Inferior parietal cortex (tissue), 1 donor: ENCODE measurements around the gene EVL.
A peak's percentile ranks its signal among the peaks of the same experiment; 100 is the strongest.

Source experiments
- DNase-seq: peaks from one replicate; pipeline ENCODE4 v3.0.0-alpha.2; 2016; ENCODE audit errors: extremely low spot score

Gene EVL

DNA sequence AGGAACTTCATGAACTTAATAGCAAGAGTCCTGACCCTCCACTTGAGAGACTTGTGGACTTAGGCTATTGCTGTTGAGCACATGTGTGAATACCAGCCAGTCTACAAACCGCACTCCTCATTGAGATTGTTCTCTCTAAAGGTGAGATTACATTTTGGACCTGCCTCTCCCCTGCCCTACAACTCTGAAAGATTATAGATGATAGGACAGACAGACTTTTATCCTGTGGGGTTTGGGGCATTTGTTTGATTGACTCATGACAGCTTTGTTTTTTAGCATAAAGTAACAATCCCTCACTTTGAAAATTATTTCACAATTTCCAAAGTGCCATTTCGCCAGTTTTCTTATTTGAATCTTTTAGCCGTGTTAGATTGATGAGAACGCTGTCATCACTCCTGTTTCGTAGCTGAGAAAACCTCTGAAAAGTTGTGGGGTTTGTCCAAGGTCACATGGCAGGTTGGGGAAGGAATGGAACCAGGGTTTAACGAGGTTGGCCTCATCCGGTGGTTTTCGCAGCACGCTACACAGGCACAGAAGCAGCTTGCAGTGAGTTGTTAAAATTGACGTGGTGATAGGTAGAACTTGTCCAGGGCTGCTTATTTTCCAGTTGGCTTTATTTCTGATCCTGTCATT lies 836 bp downstream of the EVL start:
- DNase-seq: no peak

DNA sequence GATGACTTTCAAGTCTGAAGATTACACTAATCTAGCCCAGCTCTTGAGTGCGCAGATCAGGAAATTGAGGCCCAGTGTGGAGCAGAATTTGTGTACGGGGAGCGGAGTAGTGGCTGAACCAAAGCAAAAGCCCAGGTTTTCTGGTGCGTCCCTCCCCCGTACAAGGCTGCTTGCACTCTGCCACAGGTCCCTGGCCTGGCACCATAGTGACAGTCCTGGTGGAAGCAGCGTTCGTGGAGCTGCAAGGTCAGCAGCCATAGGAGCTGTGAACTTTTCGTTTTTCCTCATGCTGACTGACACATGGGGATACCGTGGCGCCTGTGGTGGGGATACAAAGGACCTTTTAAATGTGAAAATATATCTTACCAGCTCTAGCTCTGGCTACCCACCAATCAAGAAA lies 1.7 kb downstream of the EVL start:
- no peak for DNase-seq

DNA sequence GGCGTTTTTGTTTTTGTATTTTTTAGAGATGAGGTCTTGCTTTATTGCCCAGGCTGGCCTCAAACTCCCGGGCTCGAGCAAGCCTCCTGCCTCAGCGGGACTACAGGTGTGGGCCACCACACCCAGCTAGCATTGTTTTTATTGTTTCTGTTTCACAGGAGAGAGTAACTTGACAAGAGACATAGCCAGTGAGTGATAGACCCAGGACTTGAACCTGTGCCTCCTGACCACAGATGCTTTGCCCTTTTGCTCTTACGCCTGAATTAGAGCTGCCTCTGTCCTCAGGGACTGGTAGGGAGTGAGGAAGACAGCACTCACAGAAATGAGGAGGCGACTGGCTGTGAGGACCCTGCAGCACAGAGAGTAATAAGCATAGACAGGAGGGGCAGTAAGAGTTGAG lies 2.3 kb downstream of the EVL start:
- DNase-seq: no peak

DNA sequence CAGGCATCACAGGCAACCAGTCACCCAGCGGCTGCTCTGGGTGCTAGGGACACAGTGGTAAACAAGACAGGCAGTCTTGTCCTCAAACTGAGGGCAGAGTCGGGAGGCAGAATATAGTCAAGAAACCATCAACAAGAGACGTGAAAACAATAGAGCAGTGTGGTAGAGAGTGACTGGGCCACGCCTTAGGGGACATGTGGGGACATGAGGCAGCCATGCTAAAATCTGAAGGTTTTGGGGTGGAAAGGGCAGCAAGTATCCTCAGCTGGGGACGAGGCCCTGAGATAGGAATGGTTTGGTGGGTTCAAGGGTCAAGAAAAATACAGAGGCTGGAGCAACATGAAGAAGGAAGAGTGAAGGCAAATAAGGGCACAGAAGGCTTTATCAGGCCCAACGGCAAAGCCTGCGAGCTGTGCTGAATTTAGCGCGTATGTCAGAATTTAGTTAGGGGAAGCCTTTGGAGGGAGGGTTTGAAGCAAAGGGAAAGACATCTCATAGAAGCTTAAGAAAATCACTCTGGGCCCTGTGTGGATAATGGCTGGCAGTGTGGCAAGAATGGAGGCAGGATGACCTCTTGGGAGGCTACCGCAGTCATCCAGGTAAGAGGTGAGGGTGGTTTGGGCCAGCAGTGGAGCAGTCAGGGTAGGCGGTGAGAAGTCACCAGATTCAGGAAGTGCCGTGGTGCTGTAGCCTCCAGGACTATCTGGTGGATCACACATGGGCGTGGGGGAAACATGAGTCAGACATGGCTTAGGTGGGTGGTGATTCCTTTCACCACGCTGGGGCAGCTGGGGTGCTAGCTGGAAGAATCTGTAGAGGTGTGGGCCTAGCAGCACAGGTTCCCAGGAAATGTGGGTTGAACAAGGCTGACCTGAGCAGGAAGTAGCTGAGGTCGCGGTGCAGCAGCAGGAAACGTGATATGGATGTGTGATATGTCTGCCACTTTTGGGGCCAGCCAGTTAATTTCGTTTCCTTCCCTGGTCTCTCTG lies 3.0 kb downstream of the EVL start:
- peak; percentile 47 for DNase-seq

DNA sequence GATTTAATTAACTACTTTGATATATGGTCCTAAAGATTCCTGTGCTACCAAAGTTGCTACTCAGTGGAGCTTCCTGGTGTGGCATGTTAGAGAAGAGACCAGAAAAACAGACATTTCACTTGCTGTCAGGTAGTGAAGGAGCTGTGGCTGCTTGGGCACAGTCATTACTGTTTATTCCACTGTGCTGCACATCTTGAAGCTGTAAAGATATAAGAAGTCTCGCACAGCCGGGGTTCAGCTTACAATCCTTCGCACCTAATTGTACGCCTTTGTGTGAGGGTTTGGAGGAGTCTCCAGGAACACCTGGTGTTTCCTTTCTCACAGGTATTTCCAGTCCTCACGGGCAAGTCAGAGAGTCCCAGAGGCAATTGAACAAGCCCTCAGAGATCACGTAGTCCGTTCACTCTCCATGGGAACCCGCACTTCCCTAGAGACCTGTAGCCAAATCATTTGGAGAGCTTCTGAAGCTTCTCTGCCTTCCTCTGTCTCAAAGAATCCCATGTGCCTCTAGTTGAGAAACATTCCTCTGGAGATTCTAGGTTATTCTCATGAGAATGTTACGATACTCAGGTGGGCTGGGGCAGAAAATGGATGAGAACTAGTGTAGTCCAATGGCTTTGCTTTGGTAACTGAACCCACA lies 4.1 kb downstream of the EVL start:
- no peak for DNase-seq

DNA sequence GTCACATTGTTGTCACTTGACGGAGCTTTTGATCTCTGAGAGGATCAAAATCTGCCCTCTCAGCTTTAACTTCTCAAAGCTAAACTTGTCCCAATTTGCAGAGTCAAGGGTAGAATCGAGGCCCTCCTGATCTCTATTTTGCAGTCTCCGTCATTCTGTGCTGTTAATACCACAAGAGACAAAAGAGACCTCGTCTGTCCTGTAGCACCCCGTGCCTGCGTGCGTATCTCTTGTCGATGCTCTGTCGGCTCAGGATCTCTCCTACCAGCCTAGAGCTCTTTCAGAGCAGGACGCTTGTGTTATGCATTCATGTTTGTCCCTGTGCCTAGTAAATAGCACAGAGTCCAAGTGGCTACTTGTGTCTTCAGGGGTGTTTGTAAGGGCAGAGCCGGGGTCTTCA lies 5.1 kb downstream of the EVL start:
- DNase-seq: no peak

DNA sequence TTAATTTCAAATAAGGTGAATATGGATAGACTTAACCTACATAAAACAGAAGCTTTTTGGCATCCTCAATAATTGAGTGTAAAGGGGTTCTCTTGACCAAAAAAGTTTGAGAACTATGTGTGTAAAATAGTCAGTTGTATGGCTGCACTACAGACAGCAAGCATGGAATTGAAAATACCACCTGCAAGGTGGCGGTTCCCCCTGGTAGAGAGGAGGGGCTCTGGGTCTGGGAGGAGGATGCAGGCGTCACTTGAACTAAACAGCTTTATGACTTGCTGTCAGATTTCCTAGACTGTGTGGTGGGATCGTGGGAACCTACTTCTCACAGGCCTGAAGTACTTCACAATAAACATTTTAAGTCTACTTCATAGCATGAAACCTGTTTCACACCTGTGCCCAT lies 6.3 kb downstream of the EVL start:
- no peak for DNase-seq

DNA sequence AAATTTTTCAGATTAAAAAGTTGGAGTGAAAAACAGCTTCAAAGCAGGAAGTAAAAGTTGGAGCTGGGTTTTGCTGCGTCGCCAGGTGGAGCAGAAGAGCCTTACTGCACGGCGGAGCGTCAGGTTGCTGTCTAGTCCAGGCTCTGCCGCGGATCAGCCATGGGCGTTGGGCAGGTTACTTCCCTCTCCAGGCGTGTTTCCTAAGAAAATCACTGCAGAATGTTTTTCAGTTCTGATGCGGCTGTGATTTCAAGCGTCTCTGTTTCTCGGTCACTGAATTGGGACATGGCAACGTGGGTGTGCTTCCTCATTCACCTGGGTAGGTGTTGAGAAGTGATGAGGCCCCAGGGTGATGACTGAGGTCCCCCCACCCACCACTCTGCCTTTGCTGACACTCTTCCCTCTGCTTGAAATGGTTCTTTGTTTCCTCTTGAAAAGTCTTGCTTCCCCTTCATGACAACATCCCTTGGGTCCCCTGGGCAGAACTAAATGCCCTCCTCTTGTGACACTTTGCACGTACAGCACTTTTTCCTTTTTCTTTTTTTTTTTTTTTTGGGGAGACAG lies 7.6 kb downstream of the EVL start:
- DNase-seq: no peak

DNA sequence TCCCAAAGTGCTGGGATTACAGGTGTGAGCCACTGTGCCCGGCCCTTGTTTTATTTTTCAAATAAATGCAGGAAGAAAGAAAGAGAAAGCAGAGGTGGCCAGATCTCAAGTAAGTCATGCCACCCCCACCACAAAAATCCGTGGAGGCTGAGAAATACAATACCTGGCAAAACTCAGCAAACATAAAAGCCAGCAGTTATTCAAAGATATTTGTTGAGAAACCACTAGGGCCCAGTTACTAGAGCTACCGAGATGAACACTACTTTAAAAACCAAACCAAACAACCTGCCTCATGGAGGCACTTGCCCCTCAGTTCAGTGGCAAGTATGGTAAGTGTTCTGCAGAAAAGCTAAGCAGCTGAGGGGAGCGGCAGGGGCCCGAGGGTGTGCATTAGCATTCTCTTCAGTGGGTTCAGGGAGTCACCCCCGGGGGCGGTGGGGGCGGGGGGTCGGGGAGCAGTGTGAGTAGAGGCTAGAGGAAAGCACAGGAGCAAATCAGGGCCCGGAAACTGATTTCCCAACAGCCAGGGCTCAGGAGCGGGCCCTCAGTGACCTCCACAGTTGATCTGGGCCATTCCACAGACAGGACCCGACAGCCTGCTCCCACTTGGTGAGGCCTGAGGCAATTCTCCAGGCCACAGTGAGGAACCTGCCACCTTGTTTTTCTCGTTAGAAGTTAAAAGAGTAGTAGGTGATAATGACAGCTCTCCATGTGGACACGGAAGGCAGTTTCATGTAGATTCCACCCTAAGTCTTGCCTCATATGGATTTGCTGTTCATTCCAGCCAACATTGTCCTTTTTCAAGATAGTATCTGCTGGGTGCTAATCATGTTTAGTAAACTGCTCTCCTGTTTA lies 8.6 kb downstream of the EVL start:
- DNase-seq: no peak

DNA sequence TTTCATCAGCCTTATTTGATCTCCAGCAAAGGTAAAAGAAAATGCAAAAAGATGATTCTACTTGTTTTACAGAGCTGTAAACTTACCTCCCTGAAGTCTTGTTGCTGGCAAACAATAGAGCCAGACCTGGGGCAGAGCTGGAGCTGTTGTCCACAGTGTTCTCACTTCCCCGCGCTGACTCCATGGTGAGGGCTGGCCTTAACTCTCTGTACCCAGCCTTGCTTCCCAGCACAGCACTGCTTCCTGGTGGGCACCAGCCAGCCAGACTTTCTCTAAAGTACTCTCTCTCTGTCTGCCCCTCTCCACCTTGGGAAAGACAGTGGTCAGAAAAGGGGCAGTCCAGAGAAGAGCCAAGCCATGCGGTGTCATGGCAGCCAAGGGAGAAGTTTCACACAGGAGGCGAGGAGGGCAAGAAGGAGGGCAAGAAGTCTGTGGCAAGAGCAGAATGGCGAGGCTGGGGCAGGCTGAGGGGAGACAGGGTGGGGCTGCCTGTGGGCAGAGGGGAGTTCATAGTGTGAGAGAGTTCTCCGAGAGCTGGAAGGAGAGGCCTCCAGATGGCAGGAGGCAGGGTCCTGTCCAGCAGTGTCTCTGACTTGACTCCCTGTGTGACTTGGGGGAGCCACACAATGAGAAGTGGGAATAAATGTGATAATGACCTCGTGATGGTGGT lies 9.3 kb downstream of the EVL start:
- no peak for DNase-seq

DNA sequence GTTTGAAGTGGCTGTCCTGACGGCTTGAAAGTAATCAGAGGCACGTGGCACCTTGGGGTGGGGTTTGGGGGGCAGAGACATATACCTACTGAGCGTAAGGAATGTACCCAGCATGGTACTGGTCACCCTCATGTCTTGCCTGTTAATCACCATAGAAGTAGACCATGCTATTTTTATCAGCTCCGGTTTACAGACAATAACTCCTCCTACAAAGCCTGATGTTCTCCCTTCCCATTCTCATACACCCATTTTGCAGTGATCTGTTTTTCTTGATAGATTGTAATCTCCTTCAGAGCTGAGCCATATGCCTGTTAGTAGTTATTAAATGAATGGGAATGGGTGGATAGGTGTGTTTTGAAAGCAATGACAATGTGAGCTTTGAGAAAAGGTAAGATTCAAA lies 10.5 kb downstream of the EVL start:
- DNase-seq: no peak

DNA sequence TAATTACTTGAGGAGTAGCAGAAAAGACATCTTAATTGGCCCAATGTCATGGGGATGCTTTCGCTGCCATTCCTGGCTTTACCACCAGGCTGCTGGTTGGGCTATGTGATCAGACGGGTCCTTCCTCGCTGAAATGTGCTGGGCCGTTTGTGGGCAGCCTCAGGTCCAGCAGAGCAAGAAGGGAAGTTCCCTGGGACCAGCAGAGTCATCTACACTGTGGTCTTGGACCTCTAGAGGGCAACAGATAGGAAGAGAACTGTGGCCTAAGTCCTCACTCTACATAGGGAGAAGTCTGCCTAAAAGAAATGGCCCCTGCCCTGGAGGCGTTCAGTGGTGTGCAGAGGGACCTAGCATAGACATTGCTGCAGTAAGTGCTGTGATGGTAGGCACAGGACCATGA lies 10.9 kb downstream of the EVL start:
- DNase-seq: no peak

DNA sequence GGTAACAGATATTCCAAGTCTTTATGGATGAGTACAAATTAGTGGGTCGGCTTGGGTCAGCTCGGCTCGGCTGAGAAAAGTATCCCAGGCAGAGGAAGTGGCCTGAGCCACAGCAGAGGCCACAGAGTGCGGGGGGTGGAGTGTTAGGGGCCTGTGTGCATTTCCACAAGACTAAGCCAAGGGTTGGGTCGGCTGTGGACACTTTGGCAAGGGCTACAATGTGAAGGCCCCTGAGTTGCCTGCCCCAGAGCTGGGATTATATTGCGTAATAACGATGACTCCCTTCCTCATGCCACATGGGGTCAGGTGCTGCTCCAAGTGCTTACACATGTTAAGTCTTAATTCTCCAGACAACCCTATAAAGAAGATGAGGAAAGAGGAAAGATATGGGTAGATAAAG lies 11.4 kb downstream of the EVL start:
- DNase-seq: no peak

DNA sequence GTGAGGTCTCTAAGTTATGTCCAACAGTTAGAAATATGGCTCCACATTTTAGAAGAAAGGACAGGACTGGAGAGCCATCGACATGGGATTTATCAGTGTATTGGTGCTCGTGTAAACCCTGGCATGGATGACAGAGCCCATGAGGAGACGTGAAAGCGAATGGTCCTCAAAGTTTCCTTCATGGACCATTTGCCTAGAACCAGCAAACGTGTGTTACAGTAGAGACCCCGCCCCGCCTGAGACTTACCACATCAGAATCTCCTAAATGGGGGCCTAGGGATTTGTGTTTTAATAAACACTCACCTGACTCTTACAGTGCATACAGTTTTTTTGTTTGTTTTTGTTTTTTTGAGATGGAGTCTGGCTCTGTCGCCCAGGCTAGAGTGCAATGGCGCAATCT lies 12.2 kb downstream of the EVL start:
- no peak for DNase-seq

DNA sequence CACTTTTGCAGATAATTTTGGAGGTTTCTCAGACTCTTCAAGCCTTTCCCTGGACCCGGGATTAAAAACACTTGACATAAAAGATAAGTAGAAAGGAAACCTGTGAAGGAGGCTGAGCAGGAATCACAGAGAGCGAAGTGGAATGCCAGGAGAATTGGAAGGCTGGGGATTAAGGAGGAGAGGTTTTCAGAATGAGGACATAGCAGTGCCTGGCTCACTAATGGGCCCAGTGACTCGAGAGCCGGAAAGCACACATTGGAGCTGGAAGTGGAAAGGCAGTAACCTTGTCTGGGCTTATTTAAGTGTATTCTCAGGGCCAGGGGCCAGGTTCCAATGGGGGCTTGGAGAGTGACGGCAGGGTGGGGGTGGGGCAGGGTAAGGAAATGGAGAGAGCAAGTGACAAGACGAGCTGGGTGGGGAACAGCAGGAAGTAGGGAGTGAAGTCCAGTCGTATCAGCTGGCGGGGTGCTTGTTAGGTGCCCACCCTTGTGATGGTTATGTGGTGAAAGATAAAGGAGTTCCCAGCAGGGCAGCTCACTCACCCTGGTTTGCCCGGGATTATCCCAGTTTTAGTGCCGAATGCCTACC lies 13.1 kb downstream of the EVL start:
- no peak for DNase-seq

DNA sequence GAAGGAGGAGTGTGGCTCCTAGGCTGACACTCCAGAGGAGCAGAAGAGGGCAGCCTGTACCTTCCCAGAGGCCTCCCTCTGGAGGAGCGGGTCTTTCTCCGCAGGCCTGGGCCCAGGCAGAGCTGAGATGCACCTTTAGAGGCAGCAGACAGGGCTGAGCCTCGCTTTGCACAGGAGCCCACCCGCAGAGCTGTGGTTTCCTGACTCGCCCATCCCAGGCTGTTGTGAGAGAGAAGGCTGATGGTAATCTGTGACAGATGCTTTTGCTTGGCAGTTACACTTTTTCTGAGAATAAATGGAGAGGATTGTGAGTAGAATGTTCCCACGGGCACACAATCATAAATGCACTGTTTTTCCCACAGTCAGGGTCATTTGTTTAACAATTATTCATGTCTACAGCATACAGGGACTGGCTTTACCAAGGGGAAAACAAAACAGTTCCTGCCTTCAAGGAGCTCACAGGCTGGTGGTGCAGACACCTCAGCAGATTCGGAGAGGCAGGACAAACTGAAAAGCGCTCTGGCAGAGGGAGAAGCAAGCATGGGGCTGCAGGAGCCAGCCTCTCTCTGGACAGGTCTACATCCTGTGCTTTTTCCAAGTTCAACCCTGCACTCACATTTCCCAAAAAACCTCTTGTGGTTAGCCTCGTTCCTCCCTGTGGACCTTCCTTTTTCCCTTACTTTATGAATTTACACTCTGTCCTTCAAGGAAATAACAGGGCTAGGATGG lies 13.9 kb downstream of the EVL start:
- no peak for DNase-seq

DNA sequence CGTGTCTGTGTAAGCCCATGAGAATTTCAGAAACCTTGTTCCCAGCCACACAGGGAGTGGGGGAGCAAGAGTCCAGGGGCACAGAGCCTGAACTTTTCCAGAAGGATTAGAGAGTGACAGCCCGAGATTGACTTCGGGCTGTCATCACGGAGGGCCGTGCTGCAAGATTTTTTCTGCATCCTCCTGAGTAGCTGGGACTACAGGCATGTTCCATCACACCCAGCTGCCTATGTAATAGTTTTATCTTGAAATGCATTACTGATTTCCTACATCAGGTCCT lies 14.4 kb downstream of the EVL start:
- no peak for DNase-seq

DNA sequence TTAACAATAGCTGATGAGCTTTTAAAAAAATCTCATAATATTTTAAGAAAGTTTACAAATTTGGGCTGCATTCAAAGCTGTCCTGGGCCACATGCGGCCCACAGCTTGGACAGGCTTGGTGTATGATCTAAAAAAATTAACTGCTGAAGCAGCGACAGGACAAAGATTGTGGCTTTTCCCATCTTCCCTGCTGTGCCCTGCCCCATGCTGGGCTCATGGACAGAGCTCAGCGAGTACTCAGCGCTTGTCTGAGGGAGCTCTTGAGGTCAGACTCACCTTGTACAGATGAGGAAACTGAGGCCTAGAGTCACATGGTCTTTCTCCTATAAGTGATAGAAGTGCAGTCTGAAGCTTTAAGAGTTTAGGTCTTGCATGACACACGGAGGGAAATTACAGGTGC lies 15.0 kb downstream of the EVL start:
- no peak for DNase-seq

DNA sequence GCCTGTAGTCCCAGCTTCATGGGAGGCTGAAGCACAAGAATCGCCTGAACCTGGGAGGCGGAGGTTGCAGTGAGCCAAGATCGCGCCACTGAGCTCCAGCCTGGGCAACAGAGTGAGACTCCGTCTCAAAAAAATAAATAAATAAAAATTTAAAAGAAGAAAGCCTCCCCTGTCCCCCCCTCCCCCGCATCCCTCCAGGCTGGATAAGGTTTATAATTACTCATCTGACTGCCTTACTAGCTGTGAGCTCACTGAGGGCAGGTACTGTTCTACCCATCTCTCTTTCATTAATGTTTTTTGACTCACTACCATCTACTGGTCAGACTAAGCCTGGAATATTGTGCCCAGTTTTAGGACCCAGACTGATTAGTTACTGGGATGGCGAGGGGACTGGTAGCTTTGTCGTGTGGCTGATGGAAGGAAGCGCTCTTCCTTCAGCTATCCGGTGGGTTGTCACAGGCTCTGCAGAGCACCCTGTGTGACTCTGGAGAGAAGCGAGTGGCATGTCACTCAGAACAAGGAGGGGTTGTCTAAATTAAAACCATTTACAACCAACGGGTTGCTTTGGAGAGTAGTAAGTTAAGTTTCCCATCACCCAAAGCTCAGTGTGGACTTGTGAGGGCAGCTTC lies 16.9 kb downstream of the EVL start:
- no peak for DNase-seq

DNA sequence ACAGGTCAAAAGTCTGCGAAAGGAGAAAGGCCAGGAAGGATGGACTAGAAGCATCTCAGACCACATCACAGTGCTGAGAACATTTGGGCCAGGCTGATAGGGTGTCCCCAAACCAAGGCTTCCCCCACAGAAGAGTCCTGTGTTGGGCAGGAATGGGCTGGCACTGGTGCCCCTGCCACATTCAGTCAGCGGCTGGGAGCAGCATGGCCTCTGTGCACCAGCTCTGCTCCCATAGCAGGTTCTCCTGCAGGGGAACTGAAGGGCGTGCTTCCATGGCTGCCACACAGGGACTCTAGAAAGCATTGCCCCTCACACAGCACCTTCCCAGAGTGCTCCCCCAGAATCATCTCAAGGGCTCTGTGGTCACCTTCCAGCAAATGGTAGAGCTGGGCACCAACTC lies 17.5 kb downstream of the EVL start:
- DNase-seq: no peak
